ENCODE measurements around the gene AMMECR1.
"Not testable (repeated sequence)": the region's sequence is repeated elsewhere in the genome, so short reads cannot be mapped to it uniquely, and the experiment has no call there.

Gene AMMECR1

DNA sequence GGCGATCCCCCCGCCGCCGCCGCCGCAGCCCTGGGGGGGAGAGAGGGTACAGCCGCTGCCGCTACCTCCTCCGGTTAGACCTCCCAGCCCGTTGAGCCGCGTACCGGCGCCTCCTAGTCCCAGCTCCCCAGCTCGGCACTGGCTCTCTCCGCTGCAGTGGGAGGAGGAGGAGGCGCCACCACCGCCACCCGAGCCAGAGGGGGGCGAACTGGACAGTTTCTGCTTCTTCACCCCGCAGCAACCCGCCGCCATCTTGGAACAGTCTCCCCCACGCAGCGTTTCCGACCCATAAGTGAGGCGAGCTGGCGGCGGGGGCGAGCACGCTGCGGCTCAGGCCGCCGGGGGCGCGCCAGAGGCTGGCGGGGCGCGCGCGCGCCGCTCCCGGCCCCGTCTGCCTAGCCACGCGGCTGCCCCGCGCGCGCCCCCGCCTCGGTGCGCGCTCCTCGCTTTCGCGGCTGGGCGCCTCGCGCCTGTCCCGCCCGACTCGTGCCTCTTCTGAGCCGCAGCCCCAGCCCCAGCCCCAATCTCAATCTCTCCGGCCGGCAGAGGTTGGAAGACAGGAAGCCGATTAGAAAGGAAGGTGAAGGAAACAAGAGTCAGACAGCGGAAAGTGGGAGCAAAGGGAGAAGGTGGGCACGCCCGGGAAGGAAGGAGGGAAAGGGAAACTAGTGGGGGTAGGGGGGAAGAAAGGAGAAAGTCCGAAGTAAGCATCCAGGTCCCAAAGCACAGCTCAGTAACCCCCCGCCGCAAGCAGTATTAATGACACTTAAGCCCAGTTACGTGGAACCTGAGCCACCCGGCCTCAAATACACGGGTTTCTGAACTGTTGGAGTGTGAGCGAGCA is at the start of gene AMMECR1:
TSS of gene AMMECR1 (minus strand) at position 266 of the 844 bp plus-strand sequence. CDS start at position 252, 14 bp downstream.
- DNase-seq, result peak; percentile 54 to 96 (median 71)
- intact Hi-C loops (cut with DNase I), result loop anchor here (10.0 kb wide), 1 partner anchor 153 kb away; no protein-coding TSS in a partner anchor

DNA sequence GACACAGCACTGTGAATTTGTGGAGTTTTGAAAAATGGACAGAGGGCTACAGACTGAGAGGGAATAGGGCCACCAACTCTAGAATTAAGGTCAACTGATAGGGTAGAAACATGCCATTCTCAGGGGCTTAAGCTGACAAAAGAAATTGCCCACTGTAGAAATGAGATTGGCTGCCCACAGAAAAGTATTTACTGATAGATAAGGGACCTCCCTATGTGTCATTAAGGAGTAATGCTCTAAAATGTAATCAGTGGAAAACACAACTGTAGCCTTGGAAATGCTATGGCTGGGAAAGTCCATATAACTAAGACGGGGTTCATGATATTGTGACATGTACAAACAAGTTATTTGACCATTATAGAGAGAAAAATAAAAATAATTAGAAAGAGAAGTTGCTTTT is 45.4 kb upstream of the AMMECR1 start:
- intact Hi-C loops (cut with DNase I), result no loop called here
- no peak for DNase-seq

DNA sequence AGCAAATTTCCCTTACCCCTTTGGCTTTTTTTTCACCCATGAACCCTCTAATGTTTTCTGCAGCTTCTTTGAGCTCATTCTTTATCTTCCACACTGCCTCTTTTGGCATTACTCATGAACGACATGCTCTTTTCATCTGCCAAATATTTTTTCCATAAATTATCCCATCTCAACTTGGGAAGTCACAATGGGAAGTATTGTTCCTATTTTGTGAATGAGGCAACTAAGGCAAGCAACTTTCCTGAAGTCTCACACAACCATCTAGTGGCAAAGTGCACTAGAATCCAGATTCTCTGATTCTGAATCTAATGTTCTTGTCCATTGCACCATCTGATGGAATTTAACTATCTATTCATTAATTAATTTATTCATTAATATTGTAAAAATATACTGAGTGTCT is 41.4 kb upstream of the AMMECR1 start:
- DNase-seq, result no peak
- intact Hi-C loops (cut with DNase I), result no loop called here

DNA sequence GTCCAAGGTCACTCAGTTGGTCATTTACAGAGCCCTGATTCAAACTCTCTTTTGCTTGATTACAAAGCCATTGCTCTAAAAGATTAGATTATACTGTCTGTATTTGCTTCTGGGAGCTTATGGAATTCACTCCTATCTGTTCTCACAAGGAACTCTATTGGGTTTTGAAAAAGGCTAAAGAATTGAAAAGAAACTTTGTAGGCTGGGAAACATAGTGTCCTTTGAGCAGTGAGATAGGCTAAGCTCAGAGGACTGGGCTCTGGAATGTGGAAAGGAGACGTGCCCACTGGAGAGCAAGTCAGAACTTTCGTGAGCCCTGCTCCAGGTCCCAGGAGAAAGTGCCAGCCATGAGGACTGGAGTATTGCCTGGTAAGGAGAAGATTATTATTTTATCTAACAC is 40.7 kb upstream of the AMMECR1 start, which contains the start of gene RTL9:
TSS of gene RTL9 (plus strand) at position 301 of the 400 bp plus-strand sequence. CDS start 91,770 bp downstream, outside the sequence.
- no peak for DNase-seq
- intact Hi-C loops (cut with DNase I), result no loop called here

DNA sequence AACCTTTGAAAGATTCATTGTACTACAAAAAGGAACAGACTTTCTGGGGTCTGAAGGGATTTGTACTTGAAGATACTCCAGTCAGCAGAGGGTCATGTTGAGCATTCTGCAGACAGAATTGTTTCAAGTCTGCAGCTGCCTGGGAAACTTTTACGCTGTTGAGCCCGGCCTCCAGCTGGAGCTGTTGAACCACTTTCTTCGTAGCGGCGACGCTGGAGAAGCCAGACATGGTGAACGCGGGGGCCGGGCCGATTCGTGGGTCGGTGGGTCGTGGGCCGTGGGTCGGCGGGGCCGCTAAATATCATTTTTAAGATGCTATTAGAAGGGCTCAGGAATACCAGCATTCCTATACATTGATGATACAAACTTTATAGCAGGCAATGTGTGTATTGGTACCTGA is 28.8 kb upstream of the AMMECR1 start:
- intact Hi-C loops (cut with DNase I), result no loop called here
- DNase-seq, result peak in 2 of 10 donors; percentile 7 to 40

DNA sequence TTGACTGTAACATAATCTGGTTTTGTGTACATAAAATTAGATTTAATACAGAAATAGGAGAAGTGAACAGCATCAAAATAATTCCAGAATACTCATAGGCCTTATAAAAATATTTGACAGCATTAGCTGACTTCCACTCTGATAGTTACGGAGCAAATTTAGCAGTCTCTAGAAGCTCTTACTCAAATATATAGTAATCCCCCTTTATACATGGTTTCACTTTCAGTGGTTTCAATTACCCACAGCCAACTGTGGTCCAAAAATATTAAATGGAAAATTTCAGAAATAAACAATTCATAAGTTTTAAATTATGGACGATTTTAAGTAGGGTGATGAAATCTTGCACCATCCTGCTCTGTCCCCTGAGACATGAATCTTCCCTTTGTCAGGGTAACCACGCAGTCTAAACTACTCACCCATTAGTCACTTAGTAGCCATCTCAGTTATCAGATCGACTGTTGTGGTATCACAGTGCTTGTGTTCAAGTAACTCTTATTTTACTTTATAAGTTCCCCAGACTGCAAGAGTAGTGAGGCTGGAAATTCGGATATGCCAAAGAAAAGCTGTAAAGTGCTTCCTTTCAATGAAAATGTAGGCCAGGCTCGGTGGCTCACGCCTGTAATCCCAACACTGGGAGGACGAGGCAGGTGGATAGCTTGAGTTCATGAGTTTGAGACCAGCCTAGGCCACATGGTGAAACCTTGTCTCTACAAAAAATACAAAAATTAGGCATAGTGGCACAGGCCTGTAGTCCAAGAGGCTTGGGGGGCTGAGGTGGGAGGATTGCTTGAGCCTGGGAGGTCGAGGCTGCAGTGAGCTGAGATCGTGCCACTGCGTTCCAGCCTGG is 23.5 kb upstream of the AMMECR1 start:
- intact Hi-C loops (cut with DNase I), result no loop called here
- no peak for DNase-seq

DNA sequence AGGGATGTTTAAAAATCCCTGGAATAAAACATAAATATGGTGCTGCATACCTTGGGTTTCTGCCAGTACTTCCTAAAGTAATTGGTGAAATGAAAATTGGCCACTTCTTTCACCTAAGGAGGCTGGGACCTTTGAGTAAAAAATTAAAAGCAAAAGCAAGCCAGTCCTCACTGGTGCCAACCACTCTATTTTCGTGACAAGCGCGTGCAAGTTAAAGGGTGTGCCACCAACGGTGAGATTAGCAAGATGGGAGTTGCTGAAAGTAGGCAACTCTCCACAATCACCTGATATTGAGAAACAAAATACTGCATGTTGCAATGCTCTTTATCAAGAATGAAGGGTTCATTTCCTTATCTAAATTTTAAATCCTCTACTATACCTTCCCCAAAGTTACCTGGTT is 21.1 kb upstream of the AMMECR1 start:
- no peak for DNase-seq
- intact Hi-C loops (cut with DNase I), result no loop called here

DNA sequence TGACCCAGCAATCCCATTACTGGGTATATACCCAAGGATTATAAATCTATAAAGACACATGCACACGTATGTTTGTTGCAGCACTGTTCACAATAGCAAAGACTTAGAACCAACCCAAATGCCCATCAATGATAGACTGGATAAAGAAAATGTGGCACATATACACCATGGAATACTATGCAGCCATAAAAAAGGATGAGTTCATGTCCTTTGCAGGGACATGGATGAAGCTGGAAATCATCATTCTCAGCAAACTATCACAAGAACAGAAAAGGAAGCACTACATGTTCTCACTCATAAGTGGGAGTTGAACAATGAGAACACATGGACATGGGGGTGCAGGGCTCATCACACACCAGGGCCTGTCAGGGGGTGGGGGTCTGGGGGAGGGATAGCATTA is 15.6 kb upstream of the AMMECR1 start:
- DNase-seq; intact Hi-C loops (cut with DNase I): not testable (repeated sequence)

DNA sequence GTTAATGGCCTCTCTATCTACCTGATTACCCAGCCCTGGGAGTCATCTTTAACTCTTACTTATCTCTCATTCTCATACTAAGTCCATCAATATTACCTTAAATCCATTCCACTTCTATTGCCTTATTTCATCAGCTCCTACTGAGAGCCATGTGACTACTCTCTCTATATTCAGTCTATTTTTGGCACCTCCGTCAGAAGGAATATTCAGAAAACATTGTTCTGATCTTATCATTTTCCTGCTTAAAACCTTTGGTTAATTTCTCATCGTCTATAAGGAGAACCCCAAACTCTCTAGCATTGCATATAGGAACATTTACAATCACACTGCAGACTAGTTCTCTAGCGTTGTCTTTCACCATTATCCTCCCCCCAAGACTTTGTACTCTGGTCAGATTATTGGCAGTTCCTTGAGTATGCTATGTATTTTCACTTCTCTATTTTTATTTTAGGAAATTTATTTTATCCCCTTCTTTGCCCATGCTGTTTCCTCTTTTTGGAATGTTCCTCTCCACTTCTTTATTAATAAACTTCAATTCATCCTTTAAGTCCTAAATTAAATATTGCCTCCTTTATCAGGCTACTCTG is 13.7 kb upstream of the AMMECR1 start:
- intact Hi-C loops (cut with DNase I), result no loop called here
- no peak for DNase-seq

DNA sequence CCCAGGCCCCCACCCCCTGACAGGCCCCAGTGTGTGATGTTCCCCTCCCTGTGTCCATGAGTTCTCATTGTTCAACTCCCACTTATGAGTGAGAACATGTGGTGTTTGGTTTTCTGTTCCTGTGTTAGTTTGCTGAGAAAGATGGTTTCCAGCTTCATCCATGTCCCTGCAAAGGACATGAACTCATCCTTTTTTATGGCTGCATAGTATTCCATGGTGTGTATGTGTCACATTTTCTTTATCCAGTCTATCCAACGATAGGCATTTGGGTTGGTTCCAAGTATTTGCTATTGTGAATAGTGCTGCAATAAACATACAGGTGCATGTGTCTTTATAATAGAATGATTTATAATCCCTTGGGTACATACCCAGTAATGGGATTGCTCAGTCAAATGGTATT is 10.7 kb upstream of the AMMECR1 start:
- intact Hi-C loops (cut with DNase I); DNase-seq: not testable (repeated sequence)

DNA sequence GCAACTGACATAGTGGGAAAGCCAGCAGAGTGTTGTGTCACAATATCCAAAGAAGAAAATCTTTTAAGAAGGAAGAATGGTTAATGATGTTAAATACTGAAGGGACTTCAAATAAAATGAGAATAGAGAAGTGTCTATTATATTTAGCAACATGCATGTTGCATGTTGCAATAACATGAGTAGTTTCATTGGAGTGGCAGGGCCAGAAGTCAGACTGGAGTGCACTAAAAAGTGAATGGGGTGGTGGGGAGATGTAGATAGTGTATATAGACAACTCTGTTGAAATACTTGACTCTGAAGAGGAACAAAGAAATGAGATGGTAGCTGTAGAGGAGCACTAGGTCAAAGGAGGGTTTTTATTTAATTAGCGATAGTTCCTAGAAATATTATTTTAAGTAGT is 9.5 kb upstream of the AMMECR1 start:
- DNase-seq, result no peak
- intact Hi-C loops (cut with DNase I), result no loop called here

DNA sequence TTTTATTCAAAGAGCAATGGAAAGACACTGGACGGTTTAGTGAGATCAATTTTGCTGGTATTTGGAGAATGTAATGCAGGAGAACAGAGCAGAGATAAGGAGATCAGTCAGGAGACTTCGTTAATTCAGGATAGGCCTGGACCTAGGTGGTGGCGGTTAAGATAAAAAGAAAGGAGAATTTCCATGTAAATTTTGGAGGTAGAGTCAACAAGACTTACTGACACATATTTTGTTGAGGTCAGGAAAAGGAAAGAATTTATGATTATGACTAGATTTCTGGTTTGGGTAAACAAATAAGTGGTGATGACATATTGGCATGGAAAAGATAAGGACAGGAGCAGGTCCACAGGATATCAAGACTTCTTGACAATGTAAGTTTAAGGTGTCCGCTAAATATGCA is 8.8 kb upstream of the AMMECR1 start:
- DNase-seq, result no peak
- intact Hi-C loops (cut with DNase I), result no loop called here

DNA sequence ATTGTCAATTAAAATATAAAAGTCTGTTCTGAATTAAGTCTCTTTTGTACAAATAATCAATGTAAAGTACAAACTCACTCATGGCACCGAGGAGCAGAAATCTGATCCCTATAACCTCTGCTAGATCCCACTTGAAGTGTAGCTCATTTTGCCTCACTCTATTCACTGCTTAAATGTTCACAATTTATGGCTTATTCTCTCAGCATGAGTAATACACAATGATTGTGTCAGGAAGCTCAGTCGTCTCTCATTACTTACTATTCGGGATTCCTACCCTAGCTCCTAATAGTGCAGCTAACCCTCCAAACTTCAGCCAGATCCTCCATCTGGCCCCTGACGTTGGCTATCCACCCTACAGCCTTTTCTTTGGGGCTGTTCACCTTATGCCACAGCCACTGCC is 4.7 kb upstream of the AMMECR1 start:
- intact Hi-C loops (cut with DNase I), result no loop called here
- no peak for DNase-seq

DNA sequence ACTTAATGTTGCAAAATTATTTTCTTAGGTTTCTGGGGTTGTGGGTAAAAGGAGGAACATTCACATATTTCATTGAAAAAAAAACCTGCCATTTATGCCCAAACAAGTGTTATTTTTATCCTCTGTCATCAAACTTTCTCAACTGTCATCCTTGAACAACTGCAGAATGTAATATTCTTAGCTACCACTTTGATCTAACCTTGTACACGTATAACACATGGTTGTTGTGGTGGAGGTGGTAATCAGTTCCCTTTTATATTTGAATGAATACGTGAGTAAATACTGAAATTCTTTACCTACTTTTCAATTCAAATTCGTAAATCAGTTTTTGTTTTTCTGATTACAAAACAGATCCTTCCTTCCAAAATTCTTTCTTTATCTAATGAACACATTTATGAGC is 3.8 kb upstream of the AMMECR1 start:
- no peak for DNase-seq
- intact Hi-C loops (cut with DNase I), result no loop called here

DNA sequence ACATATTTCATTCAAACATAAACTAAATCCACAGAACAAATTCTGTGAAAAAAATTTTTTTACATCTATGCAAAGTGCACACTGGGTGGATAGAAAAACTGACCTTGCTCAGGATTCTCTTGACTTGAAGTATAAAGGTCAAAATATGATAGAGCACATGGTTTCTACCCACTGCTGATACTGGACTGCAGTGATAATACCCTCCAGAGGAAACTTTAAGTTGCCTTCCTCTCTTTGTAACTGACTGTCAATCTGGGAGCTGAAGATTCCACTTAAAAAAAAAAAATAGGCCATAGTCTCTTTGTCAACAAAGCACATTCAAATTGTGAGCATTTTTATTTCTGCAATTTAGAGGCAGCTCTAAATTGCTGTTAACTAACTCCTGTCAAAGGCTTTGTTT is 3.2 kb upstream of the AMMECR1 start:
- no peak for DNase-seq
- intact Hi-C loops (cut with DNase I), result no loop called here

DNA sequence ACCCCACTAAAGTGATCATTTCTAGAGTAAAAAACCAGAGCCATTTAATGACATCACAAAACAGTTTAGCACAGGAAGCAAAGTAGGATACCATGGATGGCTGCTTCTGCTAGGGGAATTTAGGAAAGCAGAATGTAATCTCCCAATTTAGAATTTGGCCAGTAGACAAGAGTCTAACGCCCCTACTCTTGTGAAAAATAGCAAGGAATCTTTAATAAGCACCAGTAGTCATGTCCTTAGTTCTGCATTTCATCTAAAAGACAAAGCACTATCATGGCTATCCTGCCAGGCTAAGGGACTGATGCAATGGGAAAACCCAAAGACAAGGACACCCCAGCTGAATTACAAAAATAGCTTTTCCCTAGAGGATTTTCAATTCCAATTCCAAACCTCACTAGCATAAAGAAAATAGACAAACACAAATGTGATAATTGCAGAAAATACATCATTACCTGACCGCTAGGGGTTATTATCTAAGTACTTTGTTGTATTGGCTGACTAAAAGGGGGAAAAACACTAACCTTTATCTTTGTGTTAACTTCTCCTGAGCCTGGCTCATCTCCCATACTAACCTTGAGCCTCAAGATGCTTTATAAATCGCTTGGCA is 2.6 kb upstream of the AMMECR1 start:
- DNase-seq, result no peak
- intact Hi-C loops (cut with DNase I), result no loop called here

DNA sequence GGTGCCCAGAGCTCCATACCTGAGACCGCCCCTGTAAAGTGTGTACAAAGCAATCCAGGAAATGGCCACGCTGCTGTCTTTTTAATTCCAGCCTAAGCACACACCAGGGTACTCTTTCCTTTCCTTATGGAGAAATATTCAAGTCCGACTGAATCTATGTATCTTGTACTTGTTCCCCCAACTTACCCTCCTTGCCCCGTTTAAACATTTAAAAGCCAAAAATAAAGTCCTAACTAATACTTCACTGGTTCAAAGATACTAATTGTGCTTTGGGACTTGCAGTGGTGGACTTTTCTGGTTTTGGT is 731 bp upstream of the AMMECR1 start:
- DNase-seq, result no peak
- intact Hi-C loops (cut with DNase I), result loop anchor here (10.0 kb wide), 1 partner anchor 154 kb away; no protein-coding TSS in a partner anchor

DNA sequence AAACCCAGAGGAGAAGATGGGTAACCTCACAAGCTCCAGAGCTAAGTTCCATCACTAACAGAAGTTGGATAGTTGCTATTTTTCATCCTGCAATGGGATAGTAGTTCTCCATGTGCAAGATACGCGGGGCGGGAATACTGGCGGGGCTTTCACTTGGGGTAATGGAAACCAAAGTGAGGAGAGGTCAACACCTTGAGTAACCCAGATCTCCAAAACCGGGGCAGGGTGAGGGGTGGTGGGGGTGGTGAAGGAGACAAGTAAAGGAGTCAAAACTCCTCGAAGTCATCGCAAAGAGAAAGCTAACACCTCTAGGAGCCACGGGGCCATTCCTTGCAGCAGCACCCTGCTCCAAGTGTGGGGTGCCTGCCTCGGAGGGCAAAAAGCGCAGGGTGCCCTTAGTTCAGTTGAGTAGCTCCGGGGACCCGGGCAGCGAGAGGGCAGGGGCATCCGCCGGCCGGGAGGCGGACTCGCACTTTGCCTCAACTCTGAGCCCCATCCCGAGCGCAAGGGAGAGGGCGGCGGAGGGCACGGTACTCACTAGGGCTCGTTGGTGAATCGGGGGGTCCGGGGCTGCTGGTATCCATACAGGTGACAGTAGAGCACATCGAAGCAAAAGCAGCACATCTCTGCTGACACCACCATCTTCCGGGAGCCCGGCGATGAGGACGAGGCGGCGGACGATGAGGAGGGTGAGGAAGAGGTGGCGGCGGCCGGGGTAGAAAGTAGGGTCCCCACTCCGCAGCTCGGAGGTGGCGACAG is 645 bp downstream of the AMMECR1 start:
- peak in 9 of 10 donors; percentile 2 to 83 (median 26) for DNase-seq
- intact Hi-C loops (cut with DNase I), result loop anchor here (10.0 kb wide), 1 partner anchor 152 kb away; no protein-coding TSS in a partner anchor

DNA sequence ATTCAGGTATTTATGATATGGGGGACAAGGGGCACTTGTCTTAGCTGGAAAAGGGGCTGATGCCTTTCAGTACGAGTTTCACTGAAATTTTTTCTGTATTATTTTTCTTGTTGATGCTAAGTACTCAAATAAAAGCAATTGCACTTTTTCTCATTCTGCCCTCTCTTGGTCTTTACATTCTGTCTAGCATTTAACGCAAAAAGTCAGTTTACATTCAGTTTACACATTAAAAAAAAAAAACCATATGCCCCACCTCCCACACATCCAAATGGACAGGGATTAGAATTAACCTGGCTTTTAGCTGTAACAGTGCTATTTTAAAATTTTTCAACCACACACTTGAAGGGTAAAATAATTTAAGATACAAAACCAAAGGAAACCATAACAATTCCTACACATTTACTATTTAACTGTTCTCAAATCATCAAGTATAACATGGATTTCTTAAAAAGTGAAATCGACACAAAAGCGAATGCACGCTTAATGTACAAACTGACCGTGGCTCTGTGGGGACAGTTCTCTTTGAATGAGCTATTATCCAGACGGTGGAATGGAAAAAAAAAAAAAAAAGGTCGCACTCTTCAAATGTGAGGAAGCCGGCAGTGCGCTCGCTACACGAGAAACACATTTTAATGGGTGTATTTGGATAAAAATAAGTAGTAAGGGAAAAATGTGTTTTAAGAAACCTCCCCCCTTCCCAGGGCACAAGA is 1.4 kb downstream of the AMMECR1 start:
- peak in 1 of 10 donors; percentile 4 for DNase-seq
- intact Hi-C loops (cut with DNase I), result loop anchor here (10.0 kb wide), 1 partner anchor 152 kb away; no protein-coding TSS in a partner anchor

Measured in posterior cingulate gyrus (tissue), 11 donors.